Epithelial cell of prostate (primary cell): ENCODE results near the gene NRP2.

Experiments used
- DNase-seq: peaks from one replicate; pipeline ENCODE4 v3.0.0-alpha.2; 2011; ENCODE audit warnings: low read depth, low spot score
- H3K27ac ChIP-seq: fragments of 450-650 bp; 2 replicates; pipeline ENCODE4 v1.5.1; 2017; ENCODE audit warnings: mild to moderate bottlenecking

The NRP2 gene

GRCh38 chr2:205658572-205658971 is 23.7 kb upstream of the NRP2 start:
- DNase-seq, result no peak
- H3K27ac ChIP-seq, result peak overlapping the region; percentile 21

- H3K27ac ChIP-seq, result peak overlapping the region; percentile 77
- no peak for DNase-seq
These were observed 22.4 kb upstream of the NRP2 start for GRCh38 chr2:205659922-205660321.

DNA sequence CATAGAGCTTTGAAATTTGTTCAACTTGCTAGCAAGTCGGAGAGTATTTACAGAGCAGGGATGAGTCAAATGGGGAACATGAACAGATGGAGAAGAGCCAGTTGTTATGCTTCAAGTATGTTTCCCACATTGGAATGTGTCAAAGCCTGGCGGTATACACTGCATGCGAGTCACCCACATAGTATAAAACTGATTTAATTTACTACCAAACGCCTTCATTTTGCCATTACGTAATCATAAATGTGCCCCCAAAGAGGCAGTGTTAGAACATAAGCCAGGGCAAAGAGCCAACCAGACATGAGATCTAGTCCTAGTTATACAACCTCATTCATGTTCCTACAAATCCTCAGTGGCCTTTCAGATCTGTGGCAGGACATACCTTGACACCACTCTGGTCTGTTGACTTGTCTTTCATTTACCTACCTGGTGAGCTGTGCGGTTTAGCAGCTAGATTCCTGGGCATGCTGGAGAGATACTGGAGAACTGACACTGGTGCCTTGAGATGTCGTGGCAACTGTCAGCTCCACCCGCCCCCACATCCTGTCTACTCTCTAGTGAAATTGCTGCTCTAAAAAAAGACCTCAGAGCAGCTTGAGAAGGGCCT is 21.7 kb upstream of the NRP2 start:
- DNase-seq, result peak; percentile 81
- H3K27ac ChIP-seq, result peak overlapping the region; percentile 77

GRCh38 chr2:205661281-205661680 is 21.0 kb upstream of the NRP2 start:
- H3K27ac ChIP-seq, result peak overlapping the region; percentile 77
- DNase-seq, result no peak

DNA sequence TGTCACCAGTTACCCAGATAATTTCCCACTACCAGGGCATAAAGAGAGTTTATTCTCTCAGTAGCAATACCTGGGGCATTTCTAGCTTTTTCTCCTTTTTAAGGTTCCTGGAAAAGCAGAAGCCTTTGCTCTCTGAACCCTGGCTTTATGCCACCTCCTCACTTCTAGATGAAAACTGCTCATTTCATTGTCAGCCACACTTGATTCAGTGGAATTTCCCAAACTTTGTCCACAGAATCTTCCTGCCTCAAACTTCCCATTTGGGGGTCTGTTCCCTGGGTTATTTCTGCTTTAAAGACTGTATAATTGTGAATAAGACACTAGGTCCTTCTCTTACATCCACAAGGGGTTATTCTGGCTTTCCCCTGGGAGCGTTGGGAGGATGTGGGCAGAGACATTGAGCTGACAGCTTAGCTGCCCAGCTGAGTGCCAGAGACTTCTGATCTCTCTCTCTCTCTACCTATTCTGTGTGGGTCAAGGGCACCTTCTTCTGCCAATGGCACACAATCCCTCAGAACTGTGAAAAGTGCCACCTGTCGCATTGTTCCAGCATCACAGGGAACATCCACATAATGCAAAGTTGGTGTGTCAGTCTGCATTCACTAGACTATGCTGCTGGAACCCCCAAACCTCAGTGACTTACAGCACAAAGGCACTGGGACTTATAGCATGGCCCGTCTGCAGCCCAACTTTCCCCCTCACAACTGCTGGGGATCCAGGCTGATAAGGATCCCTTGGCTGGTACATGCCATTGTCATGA is 19.9 kb upstream of the NRP2 start:
- no peak overlapping the region for H3K27ac ChIP-seq
- DNase-seq, result no peak

DNA sequence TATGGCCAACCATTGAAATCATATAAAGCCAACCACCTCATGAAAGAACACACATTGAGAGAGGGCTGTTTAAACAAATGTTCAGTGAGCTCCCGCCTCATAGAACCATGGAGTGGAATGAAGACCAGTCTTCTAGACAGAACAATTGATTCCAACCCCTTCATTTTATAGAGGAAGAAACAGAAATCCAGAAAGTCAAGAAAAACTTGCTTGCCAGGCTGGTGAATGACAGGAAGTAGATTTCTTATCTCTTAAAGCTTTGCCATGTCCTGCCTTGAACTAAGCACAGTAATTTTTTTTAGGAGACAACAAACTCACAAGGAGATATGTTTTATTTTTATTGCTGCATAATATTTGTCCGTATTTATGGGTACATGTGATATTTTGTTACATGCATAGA is 16.5 kb upstream of the NRP2 start:
- no peak overlapping the region for H3K27ac ChIP-seq
- DNase-seq, result no peak

DNA sequence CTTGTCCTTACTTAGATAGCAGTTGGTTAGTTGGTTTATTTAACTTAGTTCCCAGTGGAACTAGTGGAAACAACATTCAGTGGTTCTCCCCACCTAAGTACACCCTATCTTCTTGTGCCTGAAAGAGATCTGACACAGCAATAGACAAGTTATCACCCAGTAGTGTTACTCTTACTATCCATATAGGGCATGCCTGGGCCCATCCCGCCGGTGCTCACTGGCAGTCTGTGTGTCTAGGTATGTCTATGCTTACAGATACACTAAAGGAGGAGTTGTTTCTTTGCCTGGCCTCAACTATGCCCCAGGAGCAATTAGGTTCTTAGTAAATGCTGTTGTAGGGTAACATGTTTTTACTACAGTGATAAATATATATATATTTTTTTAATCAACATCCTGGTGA is 12.0 kb upstream of the NRP2 start:
- peak overlapping the region; percentile 57 for H3K27ac ChIP-seq
- DNase-seq, result peak; percentile 71

DNA sequence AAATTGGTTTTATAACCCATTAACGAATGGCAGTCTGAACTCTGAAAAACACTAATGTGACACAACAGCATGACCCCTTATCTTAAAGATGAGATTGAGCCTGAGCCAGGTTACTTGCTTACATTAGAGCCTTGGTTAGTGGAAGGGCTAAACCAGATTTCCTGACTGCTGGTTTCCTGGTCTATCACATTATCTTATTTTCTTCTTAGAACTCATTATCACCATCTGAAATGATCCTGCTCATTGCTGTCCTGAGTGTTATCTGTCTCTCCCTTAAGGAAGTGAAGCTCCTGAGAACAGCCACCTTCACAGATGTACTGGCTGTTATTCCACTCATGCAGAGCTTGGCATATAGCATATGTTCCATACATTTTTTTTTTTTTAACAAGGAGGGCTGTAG is 9.0 kb upstream of the NRP2 start:
- no peak for DNase-seq
- no peak overlapping the region for H3K27ac ChIP-seq

GRCh38 chr2:205675861-205676516 is 6.3 kb upstream of the NRP2 start:
- no peak overlapping the region for H3K27ac ChIP-seq
- no peak for DNase-seq

DNA sequence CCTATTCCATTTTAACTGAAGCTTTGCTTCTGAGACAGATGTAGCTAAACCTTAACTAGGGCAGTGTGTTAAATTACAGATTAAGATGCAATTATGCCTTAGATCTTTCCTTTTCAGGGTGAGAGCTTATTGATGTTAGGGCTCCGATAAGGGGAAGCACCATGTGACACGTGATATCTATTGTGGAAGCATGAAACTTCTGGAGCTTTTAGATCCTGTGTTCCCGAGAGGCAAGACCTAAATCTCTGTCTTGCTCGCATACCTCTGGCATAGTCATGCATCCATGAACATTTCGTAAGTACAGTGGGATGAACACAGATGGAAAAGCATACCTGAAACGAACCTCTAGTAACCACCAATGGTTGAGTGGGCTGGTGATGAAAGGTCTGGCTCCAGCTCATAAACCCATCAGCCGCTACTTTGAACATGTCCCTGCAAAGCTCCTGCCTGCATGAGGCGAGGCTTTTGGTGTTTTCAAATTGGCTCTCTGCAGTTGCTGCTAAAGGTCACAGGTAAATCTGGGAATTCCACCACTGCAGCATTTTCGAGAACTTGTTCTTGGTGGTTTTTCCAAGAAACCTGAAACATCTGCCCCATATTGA is 3.7 kb upstream of the NRP2 start:
- DNase-seq, result peak; percentile 79

DNA sequence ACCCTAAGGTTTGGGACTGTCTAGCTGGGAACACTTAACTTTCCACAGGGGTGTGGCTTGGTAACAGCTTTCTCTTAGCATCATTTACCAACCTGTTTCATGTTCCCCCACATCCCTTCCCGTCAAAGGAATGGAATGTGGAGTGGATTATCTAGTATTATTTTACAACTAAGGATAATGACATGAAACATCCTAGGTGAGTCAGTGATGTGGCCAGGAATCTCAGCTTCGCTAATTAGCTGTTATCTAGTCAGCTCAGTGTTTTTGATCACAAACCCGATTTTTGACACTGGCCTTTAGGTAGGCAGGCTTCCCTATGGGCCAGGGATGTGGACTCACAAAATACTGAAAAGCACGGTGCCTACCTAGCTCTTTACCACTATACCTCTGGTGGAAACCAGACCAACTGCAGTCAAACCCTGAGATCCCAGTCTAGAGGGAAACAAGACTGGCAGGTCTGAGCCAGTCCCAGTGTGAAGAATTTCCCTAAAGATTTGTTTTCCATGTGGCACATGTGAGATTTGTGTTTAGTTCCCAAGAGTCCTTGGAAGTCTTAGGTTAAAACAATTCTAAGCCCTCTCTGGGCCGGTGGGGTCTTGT is 2.8 kb upstream of the NRP2 start:
- H3K27ac ChIP-seq, result peak overlapping the region; percentile 79
- DNase-seq, result no peak

More for the DNA sequence above, 3.7 kb upstream of the NRP2 start:
- peak overlapping the region; percentile 79 for H3K27ac ChIP-seq

DNA sequence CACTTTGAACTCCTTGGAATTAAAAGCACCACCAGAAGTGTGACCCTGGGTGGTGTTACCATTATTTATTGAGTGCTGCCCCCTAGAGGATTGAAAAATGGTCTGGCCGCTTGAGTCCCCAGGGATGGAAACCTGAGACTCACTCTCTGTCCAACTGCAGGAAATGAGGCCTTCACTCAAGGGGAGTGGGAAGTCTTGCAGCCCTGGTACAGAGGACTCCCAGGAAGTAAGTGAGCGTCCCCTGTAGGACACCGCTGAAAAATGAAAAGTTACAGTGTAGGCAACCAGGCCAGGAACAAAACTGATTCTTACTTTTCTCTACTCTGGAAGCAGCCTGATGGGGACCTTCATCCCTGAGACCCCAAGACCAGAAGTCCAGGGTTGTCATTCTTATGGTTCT is 2.2 kb upstream of the NRP2 start:
- peak overlapping the region; percentile 79 for H3K27ac ChIP-seq
- DNase-seq, result no peak

- no peak for DNase-seq
- H3K27ac ChIP-seq, result peak overlapping the region; percentile 79
These were observed 1.4 kb upstream of the NRP2 start for GRCh38 chr2:205680903-205681302.

- no peak for DNase-seq
- H3K27ac ChIP-seq, result peak overlapping the region; percentile 47
These were observed 681 bp upstream of the NRP2 start for GRCh38 chr2:205681401-205682238.

DNA sequence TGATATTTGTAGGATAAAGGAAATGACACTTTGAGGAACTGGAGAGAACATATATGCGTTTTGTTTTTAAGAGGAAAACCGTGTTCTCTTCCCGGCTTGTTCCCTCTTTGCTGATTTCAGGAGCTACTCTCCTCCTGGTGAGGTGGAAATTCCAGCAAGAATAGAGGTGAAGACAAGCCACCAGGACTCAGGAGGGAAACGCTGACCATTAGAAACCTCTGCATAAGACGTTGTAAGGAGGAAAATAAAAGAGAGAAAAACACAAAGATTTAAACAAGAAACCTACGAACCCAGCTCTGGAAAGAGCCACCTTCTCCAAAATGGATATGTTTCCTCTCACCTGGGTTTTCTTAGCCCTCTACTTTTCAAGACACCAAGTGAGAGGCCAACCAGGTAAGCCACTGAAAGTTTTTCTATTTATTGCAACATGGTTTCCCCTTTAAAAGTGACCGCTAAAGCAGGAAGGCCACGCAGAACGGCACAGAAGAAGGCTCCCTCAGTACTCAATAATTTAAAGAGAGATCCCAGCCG is 735 bp downstream of the NRP2 start:
- H3K27ac ChIP-seq, result peak overlapping the region; percentile 47

GRCh38 chr2:205683502-205684367 is 1.4 kb downstream of the NRP2 start:
- no peak for DNase-seq
- H3K27ac ChIP-seq, result no peak overlapping the region

More for the DNA sequence above, 735 bp downstream of the NRP2 start:
- no peak for DNase-seq

GRCh38 chr2:205684871-205685313 is 2.6 kb downstream of the NRP2 start:
- DNase-seq, result no peak
- H3K27ac ChIP-seq, result no peak overlapping the region

DNA sequence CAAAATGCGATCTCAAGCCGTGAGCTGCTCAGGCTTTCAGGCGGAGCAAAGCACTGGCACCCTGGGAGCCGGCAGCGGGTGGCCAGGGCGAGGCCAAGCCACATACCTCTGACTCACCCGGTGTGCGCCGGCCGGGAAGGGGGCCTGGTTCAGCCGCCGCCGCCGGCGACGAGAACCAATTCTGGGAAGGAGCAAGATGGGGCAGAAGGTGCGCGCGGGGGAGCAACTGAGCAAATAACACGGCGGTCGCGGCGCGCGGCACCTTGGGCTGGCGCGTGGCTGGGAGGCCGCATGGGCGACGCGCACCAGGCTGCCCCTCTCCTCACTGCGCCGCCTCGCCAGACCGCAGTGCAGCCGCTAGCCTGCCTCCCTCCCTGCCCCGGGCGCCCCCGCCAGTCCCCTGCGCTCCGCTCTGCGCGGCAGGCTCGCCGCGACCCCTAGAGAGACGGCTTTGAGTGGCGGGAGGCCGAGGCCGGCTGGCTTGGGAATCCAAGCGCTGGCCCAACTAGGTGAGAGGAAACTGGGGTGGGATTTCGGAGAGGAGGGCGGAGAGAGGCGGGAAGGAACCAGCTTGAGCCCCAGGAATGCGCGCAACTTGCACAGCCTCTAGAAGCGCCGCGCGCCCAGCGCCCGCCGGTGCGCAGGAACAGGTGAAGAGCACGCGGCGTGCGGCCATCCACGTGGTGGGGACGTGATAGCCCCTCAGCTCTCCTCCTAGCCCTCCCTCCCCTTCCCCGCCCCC is 3.2 kb downstream of the NRP2 start:
- H3K27ac ChIP-seq, result no peak overlapping the region
- DNase-seq, result no peak
